Astrocyte (in vitro differentiated cells and primary cell): ENCODE measurements around the gene PDCD10. TPM values are rescaled to one million over a fixed set of nuclear protein-coding genes. Genes with fewer than 3 reads are reported as not detected.

Source experiments
- DNase-seq: peaks from one replicate; pipeline ENCODE4 v3.0.0-alpha.2; 2010; ENCODE audit warnings: low read depth
- FAIRE-seq: peaks from 2 replicates; lab custom pipeline; 2011; peaks lifted over from hg19 to GRCh38; lab: Jason Lieb, UNC
- H2AFZ ChIP-seq: 2 replicates; pipeline ENCODE4 v1.6.0; 2012; ENCODE audit warnings: low read depth, low read length, inconsistent platforms
- H3K27ac ChIP-seq: 2 replicates; pipeline ENCODE4 v1.5.1; 2011; ENCODE audit warnings: low read depth, low read length, inconsistent platforms
- H3K27me3 ChIP-seq: 2 replicates; pipeline ENCODE4 v1.6.0; 2011; ENCODE audit warnings: low read length, inconsistent platforms; ENCODE audit not compliant: insufficient read depth
- H3K36me3 ChIP-seq: 2 replicates; pipeline ENCODE4 v1.5.1; 2011; ENCODE audit warnings: low read length, inconsistent platforms; ENCODE audit not compliant: insufficient read depth
- H3K4me1 ChIP-seq: 2 replicates; pipeline ENCODE4 v1.5.1; 2011; ENCODE audit warnings: low read length, inconsistent platforms; ENCODE audit not compliant: insufficient read depth
- H3K4me2 ChIP-seq: 2 replicates; pipeline ENCODE4 v1.6.0; 2012; ENCODE audit warnings: low read length, inconsistent platforms
- H3K4me3 ChIP-seq: 2 replicates; pipeline ENCODE4 v1.5.1; 2011; ENCODE audit warnings: low read depth, mild to moderate bottlenecking, low read length, inconsistent platforms; ENCODE audit not compliant: insufficient read depth
- H3K79me2 ChIP-seq: 2 replicates; pipeline ENCODE4 v1.6.0; 2012; ENCODE audit warnings: mild to moderate bottlenecking, low read length, inconsistent platforms; ENCODE audit not compliant: insufficient read depth
- H3K9ac ChIP-seq: 2 replicates; pipeline ENCODE4 v1.6.0; 2012; ENCODE audit warnings: mild to moderate bottlenecking, low read length, inconsistent platforms
- H3K9me3 ChIP-seq: 2 replicates; pipeline ENCODE4 v1.5.1; 2012; ENCODE audit warnings: low read depth, mild to moderate bottlenecking, low read length, inconsistent platforms; ENCODE audit not compliant: insufficient read depth
- H4K20me1 ChIP-seq: 2 replicates; pipeline ENCODE4 v1.6.0; 2012; ENCODE audit warnings: low read length, inconsistent platforms; ENCODE audit not compliant: insufficient read depth
- H3K27ac Mint-ChIP-seq: one replicate; pipeline ENCODE4 v1.8.0; 2021; ENCODE audit warnings: mild to moderate bottlenecking, mixed read lengths; ENCODE audit not compliant: unreplicated experiment
- H3K27me3 Mint-ChIP-seq: one replicate; pipeline ENCODE4 v1.8.0; 2021; ENCODE audit warnings: low read depth, mixed read lengths; ENCODE audit not compliant: unreplicated experiment
- H3K36me3 Mint-ChIP-seq: one replicate; pipeline ENCODE4 v1.8.0; 2021; ENCODE audit warnings: low read depth, mixed read lengths; ENCODE audit not compliant: unreplicated experiment
- H3K4me1 Mint-ChIP-seq: one replicate; pipeline ENCODE4 v1.8.0; 2021; ENCODE audit warnings: low read depth, mixed read lengths; ENCODE audit not compliant: unreplicated experiment
- H3K4me3 Mint-ChIP-seq: one replicate; pipeline ENCODE4 v1.8.0; 2021; ENCODE audit warnings: mild to moderate bottlenecking, moderate library complexity, mixed read lengths; ENCODE audit not compliant: unreplicated experiment
- H3K9me3 Mint-ChIP-seq: one replicate; pipeline ENCODE4 v1.8.0; 2021; ENCODE audit warnings: mild to moderate bottlenecking, mixed read lengths; ENCODE audit not compliant: unreplicated experiment
- CTCF ChIP-seq: IDR thresholded peaks from 2 replicates; pipeline ENCODE4 v1.5.1; 2011; ENCODE audit warnings: low read depth, mild to moderate bottlenecking, inconsistent platforms, low read length, moderate library complexity; ENCODE audit not compliant: insufficient read depth
- EZH2 ChIP-seq: IDR thresholded peaks from 2 replicates; pipeline ENCODE4 v1.6.1; 2012; ENCODE audit warnings: mild to moderate bottlenecking, low read length, inconsistent platforms; ENCODE audit not compliant: insufficient read depth
- total RNA-seq: library from RNA; stranded (reverse); gene quantifications from 2 replicates; pipeline ENCODE4 v1.2.1, GENCODE V29; 2021

PDCD10 gene
- total RNA-seq, 1 donor from 2014 or later = 66.9 TPM

DNA sequence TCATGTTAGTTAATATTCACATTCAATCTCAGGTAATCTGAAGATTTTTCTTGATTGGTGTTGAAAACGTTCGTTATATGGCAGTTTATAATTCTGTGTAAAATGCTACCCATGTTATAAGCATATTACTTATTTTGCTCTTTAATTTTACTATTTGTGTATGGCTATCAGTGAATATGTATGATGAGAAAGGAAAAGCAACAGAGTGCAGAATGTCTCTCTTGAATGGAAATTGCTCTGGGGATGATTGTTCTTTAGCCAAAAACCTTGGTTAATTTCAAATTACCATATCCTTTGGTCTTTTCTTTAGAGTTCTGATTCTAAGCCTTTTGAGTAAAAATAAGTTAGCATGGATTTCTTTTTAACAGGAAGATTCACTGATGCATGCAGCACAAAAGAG lies 3.3 kb upstream of the PDCD10 start:
- no peak overlapping the region for H3K4me2 ChIP-seq
- H2AFZ ChIP-seq = no peak overlapping the region
- Mint-ChIP-seq H3K4me1 (peaks cover 3% of the 10 kb centered on the region), H3K9me3 (no peaks in the 10 kb centered on the region), H3K36me3 (no peaks in the 10 kb centered on the region), H3K4me3 (no peak overlapping the region), H3K27me3 (no peaks in the 10 kb centered on the region), H3K27ac (no peak overlapping the region)
- no peak overlapping the region for H3K4me3 ChIP-seq
- no peaks in the 10 kb centered on the region for H3K27me3 ChIP-seq
- H4K20me1 ChIP-seq = peaks cover 4% of the 10 kb centered on the region
- no peak for FAIRE-seq
- no peaks in the 10 kb centered on the region for H3K9me3 ChIP-seq
- peaks cover 5% of the 10 kb centered on the region for H3K4me1 ChIP-seq
- DNase-seq = no peak
- peaks cover 17% of the 10 kb centered on the region for H3K79me2 ChIP-seq
- no peak overlapping the region for H3K9ac ChIP-seq
- no peaks in the 10 kb centered on the region for H3K36me3 ChIP-seq
- H3K27ac ChIP-seq = no peak overlapping the region
- TF ChIP-seq EZH2 (no peak), CTCF (no peak)

GRCh38 chr3:167736997-167737396 lies 2.3 kb upstream of the PDCD10 start:
- H3K27me3 ChIP-seq = no peaks in the 10 kb centered on the region
- H3K9me3 ChIP-seq = no peaks in the 10 kb centered on the region
- no peak overlapping the region for H3K9ac ChIP-seq
- H3K27ac Mint-ChIP-seq = no peak overlapping the region
- peaks cover 27% of the 10 kb centered on the region for H3K79me2 ChIP-seq
- peaks cover 13% of the 10 kb centered on the region for H3K4me1 Mint-ChIP-seq
- H3K27ac ChIP-seq = no peak overlapping the region
- no peaks in the 10 kb centered on the region for H3K36me3 ChIP-seq
- H3K9me3 Mint-ChIP-seq = no peaks in the 10 kb centered on the region
- H3K4me2 ChIP-seq = no peak overlapping the region
- peaks cover 14% of the 10 kb centered on the region for H4K20me1 ChIP-seq
- no peak overlapping the region for H2AFZ ChIP-seq
- TF ChIP-seq EZH2 (no peak), CTCF (no peak)
- H3K27me3 Mint-ChIP-seq = no peaks in the 10 kb centered on the region
- DNase-seq = no peak
- no peak overlapping the region for H3K4me3 ChIP-seq
- peak overlapping the region; percentile 3 for H3K4me3 Mint-ChIP-seq
- FAIRE-seq = no peak
- no peaks in the 10 kb centered on the region for H3K36me3 Mint-ChIP-seq
- peaks cover 5% of the 10 kb centered on the region for H3K4me1 ChIP-seq

DNA sequence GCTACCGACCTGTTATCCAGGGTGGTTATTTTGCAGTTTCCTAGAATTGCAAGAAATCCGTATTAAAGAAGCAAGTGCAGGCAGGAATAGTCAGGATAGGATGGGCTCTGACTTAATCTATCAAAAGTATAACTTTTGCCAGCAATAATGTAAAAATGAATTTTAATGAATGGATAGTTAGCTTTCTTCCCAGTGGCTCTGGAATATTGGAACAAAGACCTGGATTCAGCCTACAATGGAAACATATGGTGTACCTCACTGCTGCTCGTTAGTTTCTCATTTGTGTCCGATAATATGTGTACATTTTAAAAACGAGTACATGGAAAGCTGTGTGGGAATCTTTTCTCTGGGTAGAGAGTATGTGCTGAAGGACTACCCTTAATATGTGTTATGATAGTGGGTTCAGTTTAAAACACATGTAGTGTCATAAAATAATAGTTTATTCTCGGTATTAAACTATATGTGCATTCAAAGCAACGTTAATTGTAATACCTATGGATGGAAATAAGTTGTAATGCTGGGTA lies 1.6 kb upstream of the PDCD10 start:
- Histone ChIP-seq H3K9ac (peak overlapping the region; percentile 89), H3K4me1 (peaks cover 5% of the 10 kb centered on the region), H3K4me2 (peak overlapping the region; percentile 93), H3K79me2 (peaks cover 34% of the 10 kb centered on the region), H3K27ac (no peak overlapping the region), H3K4me3 (peak overlapping the region; percentile 89), H3K27me3 (no peaks in the 10 kb centered on the region), H2AFZ (peak overlapping the region; percentile 94), H4K20me1 (peaks cover 21% of the 10 kb centered on the region), H3K36me3 (no peaks in the 10 kb centered on the region), H3K9me3 (no peaks in the 10 kb centered on the region)
- Mint-ChIP-seq H3K4me1 (peaks cover 19% of the 10 kb centered on the region), H3K27ac (no peak overlapping the region), H3K27me3 (no peaks in the 10 kb centered on the region), H3K4me3 (no peak overlapping the region), H3K36me3 (no peaks in the 10 kb centered on the region), H3K9me3 (no peaks in the 10 kb centered on the region)
- no peak for TF ChIP-seq CTCF
- TF ChIP-seq EZH2 = no peak
- DNase-seq = no peak
- FAIRE-seq = no peak
